ENCODE results near the gene SRY.
"Not testable (repeated sequence)": the region's sequence is repeated elsewhere in the genome, so short reads cannot be mapped to it uniquely, and the experiment has no call there.

The SRY gene

DNA sequence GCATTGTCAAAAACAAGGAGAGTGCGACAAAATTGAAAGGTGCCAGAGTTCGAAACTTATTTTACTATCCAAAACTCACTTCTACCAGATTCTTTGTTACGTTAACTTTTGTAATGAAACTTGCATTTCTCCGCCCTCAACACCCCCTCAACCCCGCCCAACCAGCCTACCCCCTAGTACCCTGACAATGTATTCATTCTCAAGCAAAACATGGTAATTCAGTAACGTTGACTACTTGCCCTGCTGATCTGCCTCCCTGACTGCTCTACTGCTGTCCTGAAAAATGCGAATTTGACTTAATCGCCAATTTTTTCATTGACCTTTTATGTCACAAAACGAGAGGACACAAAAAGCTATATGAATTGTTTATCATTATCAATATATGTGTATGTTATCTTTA lies at the start of gene SRY:
Gene SRY, minus strand, starts transcription at position 83 of the 400 bp plus-strand sequence. Its CDS starts 79 bp downstream, at position 4.
- FAIRE-seq: no peak

DNA sequence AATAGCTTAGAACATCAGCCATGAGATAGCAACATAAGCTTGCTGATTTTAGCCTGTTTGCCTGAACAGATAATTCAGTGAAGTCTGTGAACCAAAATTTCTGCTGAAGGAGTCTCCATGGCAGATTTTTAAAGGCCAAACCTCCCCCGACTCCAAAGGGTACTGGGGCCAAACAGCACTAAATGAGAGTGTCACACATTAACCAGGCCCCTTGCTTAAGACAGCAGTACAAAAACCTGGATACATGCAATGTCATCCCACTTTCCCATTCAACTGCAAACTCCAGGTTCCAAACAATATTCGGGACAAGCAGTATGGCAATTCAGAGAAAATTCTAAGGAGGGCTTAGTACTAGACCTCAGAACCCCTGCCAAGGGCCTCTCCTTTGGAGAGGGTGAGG lies 49.6 kb upstream of the SRY start:
- FAIRE-seq: no peak

DNA sequence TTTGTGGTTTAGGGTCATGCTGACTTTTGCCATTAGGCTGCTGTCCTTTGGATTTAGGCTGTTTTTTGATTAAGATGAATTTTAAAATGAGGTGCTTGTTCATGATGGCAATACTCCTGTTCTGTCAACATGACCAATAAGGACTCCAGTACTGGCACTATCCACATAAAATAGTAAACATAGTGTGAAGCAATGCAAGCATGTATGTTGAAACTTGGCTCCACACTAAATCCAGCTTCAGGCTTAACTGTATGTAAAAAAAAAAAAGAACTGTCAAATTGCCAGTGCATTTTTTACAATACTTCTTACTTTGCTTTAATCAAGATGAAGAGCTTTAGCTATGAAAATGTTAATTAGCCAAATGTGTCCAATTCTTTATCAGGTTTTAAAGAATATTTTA lies 47.7 kb upstream of the SRY start:
- no peak for FAIRE-seq

DNA sequence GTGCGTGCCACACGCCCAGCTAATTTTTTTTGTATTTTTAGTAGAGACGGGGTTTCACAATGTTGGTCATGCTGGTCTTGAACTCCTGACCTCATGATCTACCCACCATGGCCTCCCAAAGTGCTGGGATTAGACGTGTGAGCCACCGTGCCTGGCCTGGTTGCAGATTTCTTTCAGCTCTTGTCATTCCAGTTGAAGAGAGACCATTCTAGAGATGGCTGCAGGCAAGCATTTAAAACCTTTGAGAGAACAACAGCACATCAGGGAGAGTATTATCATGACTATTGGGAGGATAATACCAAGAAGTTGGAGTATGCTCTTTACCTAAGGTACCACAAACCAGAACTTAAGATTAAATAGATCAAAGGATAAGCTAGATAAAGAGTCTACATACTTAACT lies 41.0 kb upstream of the SRY start:
- no peak for FAIRE-seq

DNA sequence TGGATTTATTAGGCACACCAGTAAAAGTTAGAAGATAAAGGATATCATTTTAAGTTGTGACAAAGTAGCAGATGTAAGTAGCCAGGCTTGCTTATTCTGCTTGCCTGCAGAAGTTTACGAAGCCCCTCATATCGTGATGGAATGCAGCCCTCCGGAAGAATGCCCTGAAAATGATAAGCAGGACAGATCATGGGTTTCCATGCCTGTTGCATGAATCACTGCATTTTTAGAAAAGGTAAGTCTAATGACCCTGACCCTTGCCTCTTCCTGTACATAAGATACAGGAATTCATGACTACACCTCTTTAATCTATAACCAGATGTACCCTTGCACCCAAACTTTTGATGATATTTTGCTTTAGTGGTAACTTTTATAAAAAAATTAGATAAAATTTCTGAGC lies 37.0 kb upstream of the SRY start:
- FAIRE-seq: no peak

DNA sequence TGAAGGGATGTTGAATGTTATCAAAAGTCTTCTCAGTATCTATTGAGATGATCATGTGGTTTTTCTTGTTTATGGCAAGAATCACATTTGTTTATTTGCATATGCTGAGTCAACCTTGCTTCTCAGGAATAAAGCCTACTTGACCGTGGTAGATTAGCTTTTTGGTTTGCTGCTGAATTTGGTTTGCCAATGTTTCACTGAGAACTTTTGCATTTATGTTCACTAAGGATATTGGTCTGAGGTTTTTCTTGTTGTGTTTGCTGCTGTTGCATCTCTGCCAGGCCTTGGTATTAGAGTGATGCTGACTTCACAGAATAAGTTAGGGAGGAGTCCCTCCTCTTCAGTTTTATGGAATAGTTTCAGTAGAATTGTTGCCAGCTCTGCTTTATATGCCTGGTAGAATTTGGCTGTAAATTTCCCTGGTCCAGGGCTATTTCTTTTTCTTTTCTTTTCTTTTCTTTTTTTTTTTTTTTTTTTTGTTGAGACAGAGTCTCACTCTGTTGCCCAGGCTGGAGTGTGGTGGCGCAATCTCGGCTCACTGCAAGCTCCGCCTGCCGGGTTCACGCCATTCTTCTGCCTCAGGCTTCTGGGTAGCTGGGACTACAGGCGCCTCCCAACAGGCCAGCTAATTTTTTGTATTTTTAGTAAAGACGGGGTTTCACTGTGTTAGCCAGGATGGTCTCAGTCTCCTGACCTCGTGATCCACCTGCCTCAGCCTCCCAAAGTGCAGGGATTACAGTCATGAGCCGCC lies 29.8 kb upstream of the SRY start:
- not testable (repeated sequence) for FAIRE-seq

DNA sequence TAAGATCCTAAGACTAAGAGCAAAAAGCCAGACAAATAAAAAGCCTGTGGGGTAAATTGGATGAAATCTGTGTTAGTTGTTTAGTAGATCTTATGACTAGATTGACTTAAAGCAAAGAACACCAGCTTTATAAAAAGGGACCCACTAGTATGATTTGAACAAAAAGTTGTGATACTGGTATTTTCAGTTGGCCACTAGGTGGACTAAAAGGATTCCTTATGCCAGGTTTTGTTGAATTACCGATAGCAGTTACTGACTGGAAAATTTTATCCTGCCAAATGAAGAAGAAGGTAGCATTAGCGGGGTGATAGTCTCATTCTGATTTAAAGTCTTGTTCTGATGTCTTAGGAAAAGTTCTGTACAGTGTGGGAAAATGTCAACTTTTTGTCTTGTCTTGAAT lies 12.8 kb upstream of the SRY start:
- no peak for FAIRE-seq

DNA sequence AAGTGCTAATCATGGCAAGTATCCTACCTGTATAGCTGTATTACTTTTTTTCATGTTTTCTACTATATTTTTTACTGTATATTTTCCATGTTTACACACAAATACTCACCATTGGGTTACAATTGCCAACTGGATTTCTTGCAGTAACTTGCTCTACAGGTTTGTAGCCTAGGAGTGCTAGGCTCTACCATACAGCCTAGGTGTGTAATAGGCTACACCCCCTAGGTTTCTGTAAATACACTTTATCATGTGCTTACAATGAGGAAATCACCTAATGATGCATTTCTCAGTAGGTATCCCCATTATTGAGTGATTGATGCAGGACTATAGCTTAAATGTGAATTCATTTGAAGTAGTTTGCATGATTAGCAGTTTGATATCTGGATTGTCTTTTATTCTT lies 10.5 kb upstream of the SRY start:
- FAIRE-seq: no peak

DNA sequence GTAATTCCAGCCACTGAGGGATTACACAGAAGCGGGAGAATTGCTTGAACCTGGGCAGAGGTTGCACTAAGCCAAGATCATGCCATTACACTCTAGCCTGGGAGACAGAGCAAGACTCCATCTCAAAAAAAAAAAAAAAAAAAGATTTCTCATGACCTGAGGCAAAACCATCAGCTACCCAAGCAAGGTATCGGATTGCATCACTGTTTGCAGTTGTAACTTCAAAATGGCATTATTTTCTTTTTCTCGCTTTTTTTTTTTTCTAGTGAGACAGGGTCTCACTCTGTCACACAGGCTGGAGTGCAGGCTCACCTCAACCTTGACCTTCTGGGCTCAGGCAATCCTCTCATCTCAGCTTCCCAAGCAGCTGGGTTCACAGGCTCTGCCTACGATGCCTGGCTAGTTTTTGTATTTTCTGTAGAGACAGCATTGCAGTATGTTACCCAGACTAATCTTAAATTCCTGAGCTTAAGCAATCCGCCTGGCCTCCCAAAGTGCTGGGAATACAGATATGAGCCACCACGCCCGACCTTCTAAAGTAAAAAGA lies 9.6 kb upstream of the SRY start:
- FAIRE-seq: no peak

DNA sequence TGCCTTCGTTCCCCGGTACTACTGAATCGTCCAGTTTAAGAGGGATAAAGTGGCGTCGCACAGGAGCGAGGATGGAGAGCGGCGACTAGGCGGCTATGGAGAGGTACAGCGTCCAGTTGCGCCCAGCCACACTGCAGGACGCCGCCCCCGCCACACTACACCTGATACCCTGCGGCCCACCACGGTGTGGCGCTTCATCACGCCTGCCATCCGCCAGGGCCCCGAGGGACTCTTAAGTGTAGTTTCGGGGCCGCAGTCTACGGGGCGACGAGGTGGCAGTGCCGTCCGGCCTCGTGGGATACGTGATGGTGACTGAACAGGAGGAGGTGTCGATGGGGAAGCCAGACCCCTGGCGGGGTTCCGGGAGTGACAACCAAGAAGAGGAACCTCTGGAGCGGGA lies 2.3 kb upstream of the SRY start:
- FAIRE-seq: no peak

DNA sequence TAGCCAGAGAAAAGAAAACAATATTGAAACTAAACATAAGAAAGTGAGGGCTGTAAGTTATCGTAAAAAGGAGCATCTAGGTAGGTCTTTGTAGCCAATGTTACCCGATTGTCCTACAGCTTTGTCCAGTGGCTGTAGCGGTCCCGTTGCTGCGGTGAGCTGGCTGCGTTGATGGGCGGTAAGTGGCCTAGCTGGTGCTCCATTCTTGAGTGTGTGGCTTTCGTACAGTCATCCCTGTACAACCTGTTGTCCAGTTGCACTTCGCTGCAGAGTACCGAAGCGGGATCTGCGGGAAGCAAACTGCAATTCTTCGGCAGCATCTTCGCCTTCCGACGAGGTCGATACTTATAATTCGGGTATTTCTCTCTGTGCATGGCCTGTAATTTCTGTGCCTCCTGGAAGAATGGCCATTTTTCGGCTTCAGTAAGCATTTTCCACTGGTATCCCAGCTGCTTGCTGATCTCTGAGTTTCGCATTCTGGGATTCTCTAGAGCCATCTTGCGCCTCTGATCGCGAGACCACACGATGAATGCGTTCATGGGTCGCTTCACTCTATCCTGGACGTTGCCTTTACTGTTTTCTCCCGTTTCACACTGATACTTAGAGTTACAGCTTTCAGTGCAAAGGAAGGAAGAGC lies 488 bp downstream of the SRY start:
- no peak for FAIRE-seq

Measured in TTC549 (cell line).